DND-41 (cell line): ENCODE data around the gene ZCWPW2.

Experiments
- EZH2 ChIP-seq: IDR thresholded peaks from 3 replicates; pipeline ENCODE4 v1.6.1; 2012; ENCODE audit warnings: borderline replicate concordance, low read depth, mild to moderate bottlenecking, moderate library complexity, low read length, inconsistent platforms; ENCODE audit not compliant: severe bottlenecking
- TF ChIP-seq, protein P1 (sequence below): IDR thresholded peaks from 2 replicates; pipeline ENCODE4 v1.5.1; 2012; ENCODE audit warnings: borderline replicate concordance, low read length, moderate library complexity, mild to moderate bottlenecking; ENCODE audit not compliant: poor library complexity, severe bottlenecking; ENCODE audit errors: extremely low read depth

DNA sequence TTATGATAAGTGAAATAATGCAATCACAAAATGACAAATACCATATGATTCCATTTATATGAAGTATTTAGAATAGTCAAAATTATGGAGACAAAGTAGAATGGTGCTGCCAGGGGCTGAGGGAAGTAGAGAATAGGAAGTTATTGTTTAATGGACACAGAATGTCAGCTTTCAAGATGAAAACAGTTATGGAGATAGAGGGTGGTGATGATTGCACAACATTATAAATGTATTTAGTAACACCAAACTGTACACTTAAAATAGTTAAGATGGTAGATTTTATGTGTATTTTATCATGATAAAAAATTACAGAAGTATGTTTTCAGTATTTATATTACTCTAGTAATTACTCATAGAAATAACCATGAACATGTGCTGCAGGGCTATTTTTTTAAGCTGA lies 100.9 kb downstream of the ZCWPW2 start:
- TF ChIP-seq, protein P1, sequence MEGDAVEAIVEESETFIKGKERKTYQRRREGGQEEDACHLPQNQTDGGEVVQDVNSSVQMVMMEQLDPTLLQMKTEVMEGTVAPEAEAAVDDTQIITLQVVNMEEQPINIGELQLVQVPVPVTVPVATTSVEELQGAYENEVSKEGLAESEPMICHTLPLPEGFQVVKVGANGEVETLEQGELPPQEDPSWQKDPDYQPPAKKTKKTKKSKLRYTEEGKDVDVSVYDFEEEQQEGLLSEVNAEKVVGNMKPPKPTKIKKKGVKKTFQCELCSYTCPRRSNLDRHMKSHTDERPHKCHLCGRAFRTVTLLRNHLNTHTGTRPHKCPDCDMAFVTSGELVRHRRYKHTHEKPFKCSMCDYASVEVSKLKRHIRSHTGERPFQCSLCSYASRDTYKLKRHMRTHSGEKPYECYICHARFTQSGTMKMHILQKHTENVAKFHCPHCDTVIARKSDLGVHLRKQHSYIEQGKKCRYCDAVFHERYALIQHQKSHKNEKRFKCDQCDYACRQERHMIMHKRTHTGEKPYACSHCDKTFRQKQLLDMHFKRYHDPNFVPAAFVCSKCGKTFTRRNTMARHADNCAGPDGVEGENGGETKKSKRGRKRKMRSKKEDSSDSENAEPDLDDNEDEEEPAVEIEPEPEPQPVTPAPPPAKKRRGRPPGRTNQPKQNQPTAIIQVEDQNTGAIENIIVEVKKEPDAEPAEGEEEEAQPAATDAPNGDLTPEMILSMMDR: no peak
- TF ChIP-seq EZH2: no peak
